GM12801 (cell line): Measurements from ENCODE around the gene CTSZ.

Experiments used
- TF ChIP-seq, protein P1 (sequence below): IDR thresholded peaks from one replicate; pipeline ENCODE4 v1.5.1; 2011; ENCODE audit warnings: control low read depth; ENCODE audit not compliant: insufficient read length; ENCODE audit errors: extremely low read depth

CTSZ gene

GRCh38 chr20:59006864-59007664 lies at the start of gene CTSZ:
Gene CTSZ, minus strand, starts transcription at chr20:59007254. Its CDS starts 126 bp downstream, at chr20:59007128.
- TF ChIP-seq, protein P1, sequence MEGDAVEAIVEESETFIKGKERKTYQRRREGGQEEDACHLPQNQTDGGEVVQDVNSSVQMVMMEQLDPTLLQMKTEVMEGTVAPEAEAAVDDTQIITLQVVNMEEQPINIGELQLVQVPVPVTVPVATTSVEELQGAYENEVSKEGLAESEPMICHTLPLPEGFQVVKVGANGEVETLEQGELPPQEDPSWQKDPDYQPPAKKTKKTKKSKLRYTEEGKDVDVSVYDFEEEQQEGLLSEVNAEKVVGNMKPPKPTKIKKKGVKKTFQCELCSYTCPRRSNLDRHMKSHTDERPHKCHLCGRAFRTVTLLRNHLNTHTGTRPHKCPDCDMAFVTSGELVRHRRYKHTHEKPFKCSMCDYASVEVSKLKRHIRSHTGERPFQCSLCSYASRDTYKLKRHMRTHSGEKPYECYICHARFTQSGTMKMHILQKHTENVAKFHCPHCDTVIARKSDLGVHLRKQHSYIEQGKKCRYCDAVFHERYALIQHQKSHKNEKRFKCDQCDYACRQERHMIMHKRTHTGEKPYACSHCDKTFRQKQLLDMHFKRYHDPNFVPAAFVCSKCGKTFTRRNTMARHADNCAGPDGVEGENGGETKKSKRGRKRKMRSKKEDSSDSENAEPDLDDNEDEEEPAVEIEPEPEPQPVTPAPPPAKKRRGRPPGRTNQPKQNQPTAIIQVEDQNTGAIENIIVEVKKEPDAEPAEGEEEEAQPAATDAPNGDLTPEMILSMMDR, result no peak

- TF ChIP-seq, protein P1, result no peak
Measured at GRCh38 chr20:59055302-59055701, 48.2 kb upstream of the CTSZ start.

DNA sequence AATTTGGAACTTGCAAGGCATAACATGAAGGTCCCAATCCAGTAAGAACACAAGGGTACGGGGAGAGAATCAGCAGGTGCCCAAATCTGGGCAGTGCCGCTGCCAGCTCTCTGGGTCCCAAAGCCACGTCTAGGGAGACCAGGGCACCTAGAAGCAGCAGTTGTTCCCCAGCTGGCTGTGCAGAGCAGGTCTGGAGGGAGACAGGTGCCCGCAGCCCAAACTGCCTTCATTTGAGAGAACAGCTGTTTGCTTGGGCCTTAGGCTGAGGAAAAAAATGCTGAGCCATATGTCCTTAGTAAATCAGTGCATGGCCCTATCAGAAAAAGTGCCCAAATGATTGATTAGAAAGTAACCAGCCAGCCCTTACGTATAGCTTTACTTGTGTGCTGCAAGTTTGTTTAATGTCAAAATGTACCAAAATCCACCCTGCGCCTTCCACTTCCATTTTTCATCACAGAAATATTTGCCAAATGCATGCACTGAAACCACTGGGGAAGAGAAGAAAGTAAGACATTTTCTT lies 44.7 kb upstream of the CTSZ start:
- TF ChIP-seq, protein P1, result no peak

- TF ChIP-seq, protein P1, result no peak
Measured at GRCh38 chr20:59050437-59050836, 43.4 kb upstream of the CTSZ start.

DNA sequence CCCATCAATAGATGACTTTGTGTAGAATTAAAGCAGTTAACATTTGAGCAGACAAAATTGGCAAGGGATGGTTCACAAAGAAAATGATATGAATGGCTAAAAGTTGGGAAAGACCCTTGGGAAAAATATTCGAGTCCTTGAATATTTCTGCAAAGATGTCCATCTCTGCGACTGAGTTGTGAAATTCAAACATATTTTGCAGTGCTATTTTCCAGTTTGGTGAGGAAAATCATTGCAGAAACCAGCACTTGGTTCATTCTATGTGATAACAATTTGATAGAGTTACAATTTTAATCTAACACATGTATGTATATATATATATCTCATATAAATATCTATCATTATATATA lies 41.6 kb upstream of the CTSZ start:
- TF ChIP-seq, protein P1, result no peak

GRCh38 chr20:59047938-59048680 lies 41.1 kb upstream of the CTSZ start:
- TF ChIP-seq, protein P1, result no peak

DNA sequence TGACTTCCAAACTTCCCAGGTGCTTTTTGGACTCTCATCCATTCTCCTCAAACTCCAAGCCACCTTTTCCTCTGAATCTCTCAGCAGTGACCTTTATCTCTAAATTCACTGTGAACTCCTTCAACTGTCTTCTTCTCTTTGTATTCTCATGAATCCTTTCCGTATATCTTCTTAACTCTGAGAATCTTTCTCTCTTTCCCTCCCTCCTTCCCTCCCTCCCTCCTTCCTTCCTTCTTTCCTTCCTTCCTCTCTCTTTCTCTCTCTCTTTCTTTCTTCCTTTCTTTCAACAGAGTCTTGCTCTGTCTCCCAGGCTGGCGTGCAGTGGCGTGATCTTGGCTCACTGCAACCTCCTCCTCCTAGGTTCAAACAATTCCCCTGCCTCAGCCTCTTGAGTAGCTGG lies 39.8 kb upstream of the CTSZ start:
- TF ChIP-seq, protein P1, result no peak
